ENCODE results near the gene SLC15A5. TPM values are rescaled to one million over a fixed set of nuclear protein-coding genes. Genes with fewer than 3 reads are reported as not detected.

The SLC15A5 gene
- total and polyA plus RNA-seq, 2 of the 8 experiments (the other 6 are each of a cell fraction or from before 2014, with no cell fraction given), result not detected

GRCh38 chr12:16211731-16212130 is 65.8 kb downstream of the SLC15A5 start (continued):
- no peak for TF ChIP-seq POU5F1 (IDR thresholded peaks at IDR 0.05; ENCODE audit: low read depth, low read length)
- TF ChIP-seq PHF8 (conservative IDR thresholded peaks at IDR 0.05; ENCODE audit: low read depth, low read length), result no peak
- no peak for TF ChIP-seq CTCF (IDR thresholded peaks at IDR 0.05; ENCODE audit: control extremely low read depth in 1 of 3, insufficient read depth in 1 of 3, low read depth in 1 of 3, low read length in 3 of 3)
- TF ChIP-seq CHD1 (IDR thresholded peaks at IDR 0.05; ENCODE audit: low read depth, low read length), result no peak
- no peak for TF ChIP-seq ATF2 (IDR thresholded peaks at IDR 0.05; ENCODE audit: low read length)

Measured in H1 (cell line).